ENCODE measurements around the gene CAPN5. TPM values are rescaled to one million over a fixed set of nuclear protein-coding genes. Genes with fewer than 3 reads are reported as not detected.

CAPN5 gene
- total RNA-seq, 1 experiment from 2014 or later: 17.3 TPM

GRCh38 chr11:77174559-77174958 is 107.8 kb downstream of the CAPN5 start:
- Histone ChIP-seq H3K27me3 (ENCODE audit: control insufficient read depth, insufficient read depth, low read length) (no peaks in the 10 kb centered on the region), H3K9me3 (ENCODE audit: control insufficient read depth, insufficient read depth, low read depth, low read length) (no peaks in the 10 kb centered on the region), H3K36me3 (ENCODE audit: control insufficient read depth, insufficient read depth, low read length) (no peaks in the 10 kb centered on the region), H3K4me1 (ENCODE audit: control insufficient read depth, insufficient read depth, low read length) (no peaks in the 10 kb centered on the region), H3K27ac (ENCODE audit: low read length) (no peak overlapping the region), H3K4me3 (ENCODE audit: low read depth in 2 of 2, low read length in 2 of 2) (no peak overlapping the region)
- TF ChIP-seq CTCF (IDR thresholded peaks at IDR 0.05) (no peak), POLR2AphosphoS5 (IDR thresholded peaks at IDR 0.05; ENCODE audit: low read depth, low read length) (no peak), TCF7L2 (IDR thresholded peaks at IDR 0.05; ENCODE audit: low read depth, low read length) (no peak), SIN3A (IDR thresholded peaks at IDR 0.05; ENCODE audit: borderline replicate concordance, insufficient read depth, low read depth, low read length) (no peak), REST (IDR thresholded peaks at IDR 0.05; ENCODE audit: insufficient read depth in 1 of 2, low read depth in 2 of 2, low read length in 1 of 2) (no peak)
- in situ Hi-C loops (cut with HindIII; ENCODE audit: low pct_unique_long_range_greater_than_20kb, low sequenced_read_pairs): no loop called here
- POLR2A ChIA-PET: no interaction called here
- intact Hi-C loops (cut with micrococcal nuclease; ENCODE audit: unreplicated experiment): no loop called here
- CTCF ChIA-PET: no interaction called here
- BruUV-seq (replicated peaks): no TSS peak
- DNase-seq (ENCODE audit: low read depth, low spot score): no peak
- ATAC-seq: no peak

- POLR2A ChIA-PET: no interaction called here
- ATAC-seq: no peak
- BruUV-seq (replicated peaks): no TSS peak
These were observed 108.5 kb downstream of the CAPN5 start for GRCh38 chr11:77175021-77175842.

More at GRCh38 chr11:77175021-77175842, 108.5 kb downstream of the CAPN5 start:
- no peaks in the 10 kb centered on the region for H3K9me3 ChIP-seq (ENCODE audit: control insufficient read depth, insufficient read depth, low read depth, low read length)
- no peak overlapping the region for H3K4me3 ChIP-seq (ENCODE audit: low read depth in 2 of 2, low read length in 2 of 2)
- TF ChIP-seq POLR2AphosphoS5 (IDR thresholded peaks at IDR 0.05; ENCODE audit: low read depth, low read length) (no peak), REST (IDR thresholded peaks at IDR 0.05; ENCODE audit: insufficient read depth in 1 of 2, low read depth in 2 of 2, low read length in 1 of 2) (no peak), TCF7L2 (IDR thresholded peaks at IDR 0.05; ENCODE audit: low read depth, low read length) (no peak), SIN3A (IDR thresholded peaks at IDR 0.05; ENCODE audit: borderline replicate concordance, insufficient read depth, low read depth, low read length) (no peak), CTCF (IDR thresholded peaks at IDR 0.05) (no peak)
- CTCF ChIA-PET: no interaction called here
- no peaks in the 10 kb centered on the region for H3K4me1 ChIP-seq (ENCODE audit: control insufficient read depth, insufficient read depth, low read length)
- in situ Hi-C loops (cut with HindIII; ENCODE audit: low pct_unique_long_range_greater_than_20kb, low sequenced_read_pairs): no loop called here
- H3K36me3 ChIP-seq (ENCODE audit: control insufficient read depth, insufficient read depth, low read length): no peaks in the 10 kb centered on the region
- no peaks in the 10 kb centered on the region for H3K27me3 ChIP-seq (ENCODE audit: control insufficient read depth, insufficient read depth, low read length)
- no peak for DNase-seq (ENCODE audit: low read depth, low spot score)
- intact Hi-C loops (cut with micrococcal nuclease; ENCODE audit: unreplicated experiment): no loop called here
- no peak overlapping the region for H3K27ac ChIP-seq (ENCODE audit: low read length)
